GM23338 (cell line): ENCODE data around the gene TMA7.

ENCODE experiments used
- CREB1 ChIP-seq: fragments of 250-450 bp; sonication (Bioruptor Pico); IDR thresholded peaks from 2 replicates; pipeline ENCODE4 v1.5.0; 2020; ENCODE audit warnings: low read depth, mild to moderate bottlenecking, moderate library complexity
- CTCF ChIP-seq, 2 experiments: fragments of 200-600 bp in 1 of 2; sonication (generic) in 1 of 2; conservative IDR thresholded peaks; 2 replicates each; pipeline versions ENCODE4 v1.5.1 to v1.6.1; 2016 to 2017; ENCODE audit warnings: antibody characterized with exemption in 2 of 2, low read depth in 2 of 2, mild to moderate bottlenecking in 2 of 2, moderate library complexity in 1 of 2
- ETS1 ChIP-seq: IDR thresholded peaks from 2 replicates; pipeline ENCODE4 v1.6.1; 2016; ENCODE audit warnings: antibody characterized with exemption
- EZH2 ChIP-seq: fragments of 200-600 bp; sonication (generic); IDR thresholded peaks from one replicate; pipeline ENCODE4 v1.8.0; 2017; ENCODE audit warnings: antibody characterized with exemption, mild to moderate bottlenecking, low read depth; ENCODE audit not compliant: unreplicated experiment
- EZH2phosphoT487 ChIP-seq: fragments of 200-600 bp; sonication (generic); IDR thresholded peaks from one replicate; pipeline ENCODE4 v1.8.1; 2018; ENCODE audit warnings: antibody characterized with exemption; ENCODE audit not compliant: unreplicated experiment
- JUNB ChIP-seq: IDR thresholded peaks from one replicate; pipeline ENCODE4 v1.6.1; 2016; ENCODE audit warnings: antibody characterized with exemption; ENCODE audit not compliant: unreplicated experiment
- NANOG ChIP-seq: IDR thresholded peaks from 2 replicates; pipeline ENCODE4 v1.6.1; 2016; ENCODE audit warnings: antibody characterized with exemption, borderline replicate concordance
- POLR2AphosphoS5 ChIP-seq: IDR thresholded peaks from 2 replicates; pipeline ENCODE4 v1.6.1; 2016; ENCODE audit warnings: antibody characterized with exemption, low read depth
- REST ChIP-seq: IDR thresholded peaks from one replicate; pipeline ENCODE4 v1.6.1; 2018; ENCODE audit warnings: antibody characterized with exemption; ENCODE audit not compliant: unreplicated experiment
- STAT1 ChIP-seq: IDR thresholded peaks from one replicate; pipeline ENCODE4 v1.6.1; 2016; ENCODE audit warnings: antibody characterized with exemption; ENCODE audit not compliant: unreplicated experiment
- ZNF114 ChIP-seq: fragments of 250-450 bp; sonication (Bioruptor Pico); IDR thresholded peaks from 2 replicates; pipeline ENCODE4 v1.5.0; 2020; ENCODE audit warnings: mild to moderate bottlenecking, moderate library complexity
- ZNF331 ChIP-seq: fragments of 250-450 bp; sonication (Bioruptor Pico); IDR thresholded peaks from 2 replicates; pipeline ENCODE4 v1.5.0; 2020; ENCODE audit warnings: low read depth, mild to moderate bottlenecking, moderate library complexity
- ZNF462 ChIP-seq: fragments of 250-450 bp; sonication (Bioruptor Pico); IDR thresholded peaks from 2 replicates; pipeline ENCODE4 v1.5.0; 2020; ENCODE audit warnings: mild to moderate bottlenecking, moderate library complexity

GRCh38 chr3:48428572-48429316 lies 11.3 kb upstream of the TMA7 start:
- no peak for TF ChIP-seq CTCF (conservative IDR thresholded peaks at IDR 0.05; ENCODE audit: low read depth in 2 of 2)
- no peak for TF ChIP-seq JUNB
- peak; percentile 55; the same call in 1 of the 2 replicates for TF ChIP-seq POLR2AphosphoS5
- TF ChIP-seq EZH2, result no peak
- TF ChIP-seq REST, result no peak
- no peak for TF ChIP-seq EZH2phosphoT487
- no peak for TF ChIP-seq ZNF331
- TF ChIP-seq ZNF114 (CRISPR knock-in tag), result no peak
- TF ChIP-seq CREB1, result no peak
- no peak for TF ChIP-seq STAT1
- TF ChIP-seq ZNF462 (CRISPR knock-in tag), result no peak
- no peak for TF ChIP-seq NANOG
- no peak for TF ChIP-seq ETS1
